Prostate gland (tissue), 2 donors: ENCODE measurements around the gene PHF3. TPM values are rescaled to one million over a fixed set of nuclear protein-coding genes. Genes with fewer than 3 reads are reported as not detected.
A peak's percentile ranks its signal among the peaks of the same experiment; 100 is the strongest.

Source experiments
- DNase-seq: peaks from one replicate; pipeline ENCODE4 v3.0.0-alpha.2; 2019; ENCODE audit warnings: low spot score
- H3K27ac ChIP-seq, 2 donors: fragments of 200-600 bp; sonication (generic); 2 replicates each; pipeline ENCODE4 v1.5.1; 2017 to 2019
- H3K27me3 ChIP-seq: fragments of 200-600 bp; sonication (generic); replicated peaks from 2 replicates; pipeline ENCODE4 v1.5.1; 2019; ENCODE audit not compliant: insufficient read depth
- H3K36me3 ChIP-seq, 2 donors: fragments of 200-600 bp; sonication (generic); 1 replicate in 1 of 2; 2 replicates in 1 of 2; pipeline versions ENCODE4 v1.5.1 to v1.8.1; 2017 to 2019
- H3K4me1 ChIP-seq: fragments of 200-600 bp; sonication (generic); replicated peaks from 2 replicates; pipeline ENCODE4 v1.5.1; 2019
- H3K4me3 ChIP-seq, 2 donors: fragments of 200-600 bp; sonication (generic); 2 replicates each; pipeline ENCODE4 v1.5.1; 2017 to 2019
- H3K9me3 ChIP-seq: fragments of 200-600 bp; sonication (generic); 2 replicates; pipeline ENCODE4 v1.5.1; 2017
- POLR2A ChIP-seq: fragments of 450-650 bp; IDR thresholded peaks from one replicate; pipeline ENCODE4 v1.6.1; 2016; ENCODE audit warnings: antibody characterized with exemption, mild to moderate bottlenecking
- POLR2AphosphoS5 ChIP-seq: sonication (generic); formaldehyde crosslinking; IDR thresholded peaks from one replicate; pipeline ENCODE4 v1.6.1; 2017; ENCODE audit warnings: antibody characterized with exemption
- WGBS: methylation state at CpG from one replicate; pipeline ENCODE4 v1.1.5; 2018; 5-methylcytosine and 5-hydroxymethylcytosine counted together
- intact Hi-C: fragments of 100-400 bp; cut with DNase I; formaldehyde crosslinking; loops from one replicate; pipeline ENCODE4 v1.14.2; 2022
- total RNA-seq, 2 donors: library from RNA; depleted of rRNA; stranded (reverse); fragments of >200 nt; gene quantifications; one replicate each; pipeline ENCODE4 v1.1.0, GENCODE V29; 2016
- TF ChIP-seq, protein P1 (sequence below), 4 experiments: fragments of 200-600 bp in 2 of 4; fragments of 450-650 bp in 2 of 4; sonication (generic) in 2 of 4; IDR thresholded peaks; 1 replicate in 3 of 4; 2 replicates in 1 of 4; pipeline ENCODE4 v1.5.1; 2016 to 2019; ENCODE audit warnings: antibody characterized with exemption in 4 of 4, mild to moderate bottlenecking in 2 of 4, moderate library complexity in 2 of 4

The PHF3 gene
- total RNA-seq, 2 donors from 2014 or later = 47.6 to 63.9 TPM

DNA sequence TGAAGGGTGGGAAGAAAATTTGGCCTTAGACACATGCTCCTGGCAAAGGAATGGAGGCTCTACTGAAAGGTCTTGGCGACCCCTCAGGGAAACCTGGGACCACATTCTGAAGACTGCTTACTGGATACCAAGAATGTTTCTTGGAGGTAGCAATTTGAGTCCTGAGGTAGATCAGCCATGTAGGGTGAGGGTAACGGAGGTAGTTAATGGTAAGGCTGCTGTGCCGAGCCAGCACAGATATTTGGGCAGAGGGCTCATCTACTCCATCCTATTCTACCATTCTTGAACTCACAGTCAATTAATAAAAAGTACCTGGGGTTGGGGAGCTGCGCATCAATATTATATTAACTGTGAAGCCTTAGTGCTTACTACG, 401 bp upstream of the PHF3 start:
- no peak for TF ChIP-seq POLR2A
- TF ChIP-seq, protein P1, sequence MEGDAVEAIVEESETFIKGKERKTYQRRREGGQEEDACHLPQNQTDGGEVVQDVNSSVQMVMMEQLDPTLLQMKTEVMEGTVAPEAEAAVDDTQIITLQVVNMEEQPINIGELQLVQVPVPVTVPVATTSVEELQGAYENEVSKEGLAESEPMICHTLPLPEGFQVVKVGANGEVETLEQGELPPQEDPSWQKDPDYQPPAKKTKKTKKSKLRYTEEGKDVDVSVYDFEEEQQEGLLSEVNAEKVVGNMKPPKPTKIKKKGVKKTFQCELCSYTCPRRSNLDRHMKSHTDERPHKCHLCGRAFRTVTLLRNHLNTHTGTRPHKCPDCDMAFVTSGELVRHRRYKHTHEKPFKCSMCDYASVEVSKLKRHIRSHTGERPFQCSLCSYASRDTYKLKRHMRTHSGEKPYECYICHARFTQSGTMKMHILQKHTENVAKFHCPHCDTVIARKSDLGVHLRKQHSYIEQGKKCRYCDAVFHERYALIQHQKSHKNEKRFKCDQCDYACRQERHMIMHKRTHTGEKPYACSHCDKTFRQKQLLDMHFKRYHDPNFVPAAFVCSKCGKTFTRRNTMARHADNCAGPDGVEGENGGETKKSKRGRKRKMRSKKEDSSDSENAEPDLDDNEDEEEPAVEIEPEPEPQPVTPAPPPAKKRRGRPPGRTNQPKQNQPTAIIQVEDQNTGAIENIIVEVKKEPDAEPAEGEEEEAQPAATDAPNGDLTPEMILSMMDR (IDR thresholded peaks at IDR 0.05) = no peak
- no peak for TF ChIP-seq POLR2AphosphoS5
- no peaks in the 10 kb centered on the region for H3K9me3 ChIP-seq
- H3K4me3 ChIP-seq = peak overlapping the region; percentile 85 to 91
- peak; percentile 5 for DNase-seq
- H3K27ac ChIP-seq = peak overlapping the region; percentile 98 to 99
- WGBS = 4% methylated on average over 5 of the region's 5 CpGs
- H3K27me3 ChIP-seq = no peaks in the 10 kb centered on the region
- peaks cover 6% of the 10 kb centered on the region for H3K4me1 ChIP-seq
- no peaks in the 10 kb centered on the region for H3K36me3 ChIP-seq
- intact Hi-C loops = loop anchor here (5.0 kb wide), 1 partner anchor 63 kb away; the partner anchor contains the start of genes LOC128125822 and PTP4A1

- H3K9me3 ChIP-seq = no peaks in the 10 kb centered on the region
- TF ChIP-seq POLR2A (no peak), POLR2AphosphoS5 (peak; percentile 23)
- TF ChIP-seq, protein P1 (IDR thresholded peaks at IDR 0.05) = no peak
- DNase-seq = peak; percentile 74
- intact Hi-C loops = loop anchor here (5.0 kb wide), 1 partner anchor 64 kb away; the partner anchor contains the start of genes LOC128125822 and PTP4A1
- H3K27me3 ChIP-seq = no peaks in the 10 kb centered on the region
- no peaks in the 10 kb centered on the region for H3K36me3 ChIP-seq
- peak overlapping the region; percentile 85 to 91 for H3K4me3 ChIP-seq
- peak overlapping the region; percentile 98 to 99 for H3K27ac ChIP-seq
- peaks cover 6% of the 10 kb centered on the region for H3K4me1 ChIP-seq
- WGBS = 0% methylated on average over 23 of the region's 23 CpGs
Observed at GRCh38 chr6:63636518-63637021, 968 bp downstream of the PHF3 start.

GRCh38 chr6:63637865-63638445, 2.4 kb downstream of the PHF3 start:
- peaks cover 6% of the 10 kb centered on the region for H3K4me1 ChIP-seq
- 38% methylated on average over 2 of the region's 2 CpGs for WGBS
- no peaks in the 10 kb centered on the region for H3K27me3 ChIP-seq
- H3K27ac ChIP-seq = no peak overlapping the region
- no peak for TF ChIP-seq POLR2A
- TF ChIP-seq POLR2AphosphoS5 = no peak
- TF ChIP-seq, protein P1 (IDR thresholded peaks at IDR 0.05) = no peak
- DNase-seq = no peak
- no peaks in the 10 kb centered on the region for H3K9me3 ChIP-seq
- intact Hi-C loops = loop anchor here (5.0 kb wide), 1 partner anchor 66 kb away; the partner anchor contains the start of genes LOC128125822 and PTP4A1
- H3K4me3 ChIP-seq = peak overlapping the region in 1 of 2 donors; percentile 91
- no peaks in the 10 kb centered on the region for H3K36me3 ChIP-seq

DNA sequence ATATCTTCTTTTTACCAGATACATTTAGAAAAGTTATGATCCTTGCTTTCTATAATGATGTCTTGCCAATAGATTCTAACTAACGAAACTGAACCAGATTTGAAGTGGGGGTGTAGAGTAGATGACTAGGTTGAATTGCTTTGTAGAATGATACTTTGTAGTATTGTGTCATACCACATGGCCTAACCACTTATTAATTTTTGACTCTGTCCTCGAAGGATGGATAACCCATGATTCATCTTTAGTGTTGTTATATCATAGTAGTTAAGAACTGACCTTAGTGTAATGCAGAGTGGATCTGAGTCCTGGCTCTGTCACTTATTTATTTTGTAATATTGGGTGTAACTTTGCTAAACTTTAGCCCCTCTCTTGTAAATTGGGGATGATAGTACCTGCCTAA, 4.5 kb downstream of the PHF3 start:
- Histone ChIP-seq H3K4me1 (peaks cover 6% of the 10 kb centered on the region), H3K9me3 (no peaks in the 10 kb centered on the region), H3K27ac (no peak overlapping the region), H3K27me3 (no peaks in the 10 kb centered on the region), H3K36me3 (no peaks in the 10 kb centered on the region), H3K4me3 (no peak overlapping the region)
- DNase-seq = no peak
- WGBS = 54% methylated on average over 2 of the region's 2 CpGs
- no peak for TF ChIP-seq POLR2AphosphoS5
- no peak for TF ChIP-seq POLR2A
- TF ChIP-seq, protein P1 (IDR thresholded peaks at IDR 0.05) = no peak
- intact Hi-C loops = no loop called here

DNA sequence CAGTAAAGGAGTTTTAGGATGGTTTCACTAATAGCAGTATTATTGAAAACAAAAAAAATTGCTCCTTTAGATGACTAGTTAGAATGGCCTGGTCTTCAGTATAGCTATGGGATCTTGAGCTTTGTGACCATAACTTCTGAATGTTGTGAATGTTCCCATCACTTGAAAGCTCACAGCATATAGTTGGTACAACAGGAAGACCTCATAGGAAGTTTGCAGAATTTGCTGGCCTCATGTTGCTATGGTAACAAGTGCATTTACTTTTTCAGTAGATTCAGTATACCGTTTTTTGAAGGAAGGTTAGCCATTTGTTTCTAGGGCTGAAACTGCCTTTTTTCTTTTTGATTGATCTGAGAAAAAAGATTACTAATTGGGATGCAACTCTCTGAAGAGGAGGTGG, 8.3 kb downstream of the PHF3 start:
- Histone ChIP-seq H3K4me3 (no peak overlapping the region), H3K27ac (no peak overlapping the region), H3K4me1 (peaks cover 6% of the 10 kb centered on the region), H3K27me3 (no peaks in the 10 kb centered on the region), H3K9me3 (no peaks in the 10 kb centered on the region), H3K36me3 (no peaks in the 10 kb centered on the region)
- WGBS = 23% methylated on average over 1 of the region's 1 CpG
- TF ChIP-seq, protein P1 (IDR thresholded peaks at IDR 0.05) = no peak
- TF ChIP-seq POLR2AphosphoS5 = no peak
- no peak for TF ChIP-seq POLR2A
- DNase-seq = no peak
- intact Hi-C loops = no loop called here
